Gastrocnemius medialis (tissue), 4 donors: ENCODE data around the gene TOMM22. TPM values are rescaled to one million over a fixed set of nuclear protein-coding genes. Genes with fewer than 3 reads are reported as not detected.

Experiments
- ATAC-seq, 2 donors: fragments of 150-250 bp; one replicate each; pipeline ENCODE4 v1.9.1; 2016
- DNase-seq, 2 donors: peaks; one replicate each; pipeline ENCODE4 v3.0.0-alpha.2; 2019
- H3K27ac ChIP-seq, 4 donors: fragments of 200-600 bp; sonication (generic); 1 replicate in 1 of 4; 2 replicates in 3 of 4; pipeline ENCODE4 v1.5.1; 2016 to 2018; ENCODE audit warnings: mild to moderate bottlenecking in 2 of 4, moderate library complexity in 1 of 4
- H3K27me3 ChIP-seq, 3 donors: fragments of 200-600 bp; sonication (generic) in 2 of 3; 1 replicate in 1 of 3; 2 replicates in 2 of 3; pipeline versions ENCODE4 v1.5.1 to v1.6.0; 2016 to 2019; ENCODE audit warnings: mild to moderate bottlenecking in 1 of 3, moderate library complexity in 1 of 3
- H3K36me3 ChIP-seq, 2 donors: fragments of 200-600 bp; sonication (generic) in 1 of 2; one replicate each; pipeline ENCODE4 v1.5.1; 2017 to 2018
- H3K4me1 ChIP-seq, 2 donors: fragments of 200-600 bp; sonication (generic) in 1 of 2; one replicate each; pipeline ENCODE4 v1.5.1; 2016 to 2017; ENCODE audit warnings: mild to moderate bottlenecking in 2 of 2
- H3K4me3 ChIP-seq, 4 donors: fragments of 200-600 bp; sonication (generic) in 3 of 4; 1 replicate in 1 of 4; 2 replicates in 3 of 4; pipeline ENCODE4 v1.5.1; 2016 to 2019; ENCODE audit warnings: mild to moderate bottlenecking in 2 of 4
- H3K9me3 ChIP-seq, 3 donors: fragments of 200-600 bp; sonication (generic) in 2 of 3; 1 replicate in 1 of 3; 2 replicates in 2 of 3; pipeline ENCODE4 v1.5.1; 2016 to 2019
- POLR2A ChIP-seq, 2 donors: fragments of 450-650 bp; IDR thresholded peaks; one replicate each; pipeline ENCODE4 v1.6.1; 2017; ENCODE audit warnings: antibody characterized with exemption in 2 of 2, mild to moderate bottlenecking in 2 of 2, moderate library complexity in 2 of 2
- in situ Hi-C, 4 donors: fragments of 200-750 bp; cut with MboI; loops; one replicate each; pipeline versions ENCODE4 v1.15.0 to v1.8.0; 2017; ENCODE audit warnings: low sequenced_read_pairs in 4 of 4
- intact Hi-C: fragments of 100-400 bp; cut with DNase I; formaldehyde crosslinking; loops from one replicate; pipeline ENCODE4 v1.15.1; 2023; ENCODE audit warnings: low total_unique reads
- total RNA-seq, 4 donors: library from RNA; depleted of rRNA; stranded (reverse); fragments of >200 nt; gene quantifications; one replicate each; pipeline versions ENCODE4 v1.1.0 to v1.2.3, GENCODE V29; 2016
- TF ChIP-seq, protein P1 (sequence below), 5 experiments: fragments of 450-650 bp in 3 of 5; fragments of 200-600 bp in 2 of 5; sonication (generic) in 2 of 5; IDR thresholded peaks in 4 of 5; conservative IDR thresholded peaks in 1 of 5; 1 replicate in 4 of 5; 2 replicates in 1 of 5; pipeline ENCODE4 v1.5.1; 2016 to 2019; ENCODE audit warnings: antibody characterized with exemption in 5 of 5, mild to moderate bottlenecking in 3 of 5, moderate library complexity in 3 of 5

Gene TOMM22
- total RNA-seq, 4 donors from 2014 or later, result 37.1 to 47.1 (median 46.3) TPM

DNA sequence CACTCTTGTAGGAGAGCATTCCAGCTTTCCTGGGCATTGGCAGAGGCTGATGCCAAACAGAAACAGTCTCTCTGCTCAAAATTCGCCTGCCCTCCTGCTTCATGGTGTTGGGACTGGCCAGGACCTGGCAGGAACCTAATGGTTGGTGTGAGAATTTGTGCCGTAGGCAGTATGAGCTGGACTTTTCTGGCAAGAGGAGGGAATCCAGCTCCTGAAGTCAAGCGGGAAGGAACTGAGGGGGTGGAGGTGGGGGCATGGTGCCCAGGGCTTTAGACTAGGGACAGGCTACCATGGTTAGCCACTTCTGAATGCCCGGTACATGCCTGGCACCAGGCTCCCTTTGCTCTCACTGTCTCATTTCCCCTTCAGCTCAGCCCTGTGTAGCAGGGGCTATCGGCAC lies 6.9 kb upstream of the TOMM22 start:
- DNase-seq (no peak), ATAC-seq (no peak)
- intact Hi-C loops, result no loop called here
- TF ChIP-seq POLR2A (IDR thresholded peaks at IDR 0.05), result no peak
- TF ChIP-seq, protein P1, sequence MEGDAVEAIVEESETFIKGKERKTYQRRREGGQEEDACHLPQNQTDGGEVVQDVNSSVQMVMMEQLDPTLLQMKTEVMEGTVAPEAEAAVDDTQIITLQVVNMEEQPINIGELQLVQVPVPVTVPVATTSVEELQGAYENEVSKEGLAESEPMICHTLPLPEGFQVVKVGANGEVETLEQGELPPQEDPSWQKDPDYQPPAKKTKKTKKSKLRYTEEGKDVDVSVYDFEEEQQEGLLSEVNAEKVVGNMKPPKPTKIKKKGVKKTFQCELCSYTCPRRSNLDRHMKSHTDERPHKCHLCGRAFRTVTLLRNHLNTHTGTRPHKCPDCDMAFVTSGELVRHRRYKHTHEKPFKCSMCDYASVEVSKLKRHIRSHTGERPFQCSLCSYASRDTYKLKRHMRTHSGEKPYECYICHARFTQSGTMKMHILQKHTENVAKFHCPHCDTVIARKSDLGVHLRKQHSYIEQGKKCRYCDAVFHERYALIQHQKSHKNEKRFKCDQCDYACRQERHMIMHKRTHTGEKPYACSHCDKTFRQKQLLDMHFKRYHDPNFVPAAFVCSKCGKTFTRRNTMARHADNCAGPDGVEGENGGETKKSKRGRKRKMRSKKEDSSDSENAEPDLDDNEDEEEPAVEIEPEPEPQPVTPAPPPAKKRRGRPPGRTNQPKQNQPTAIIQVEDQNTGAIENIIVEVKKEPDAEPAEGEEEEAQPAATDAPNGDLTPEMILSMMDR (IDR thresholded peaks at IDR 0.05 in 4 of 5, conservative IDR thresholded peaks at IDR 0.05 in 1 of 5), result no peak
- no peak overlapping the region for H3K4me3 ChIP-seq
- no peaks in the 10 kb centered on the region for H3K9me3 ChIP-seq
- H3K27ac ChIP-seq, result no peak overlapping the region
- H3K36me3 ChIP-seq, result peaks cover 0 to 30% of the 10 kb centered on the region in 2 donors
- H3K27me3 ChIP-seq, result no peaks in the 10 kb centered on the region
- no peaks in the 10 kb centered on the region for H3K4me1 ChIP-seq
- in situ Hi-C loops, result no loop called here

DNA sequence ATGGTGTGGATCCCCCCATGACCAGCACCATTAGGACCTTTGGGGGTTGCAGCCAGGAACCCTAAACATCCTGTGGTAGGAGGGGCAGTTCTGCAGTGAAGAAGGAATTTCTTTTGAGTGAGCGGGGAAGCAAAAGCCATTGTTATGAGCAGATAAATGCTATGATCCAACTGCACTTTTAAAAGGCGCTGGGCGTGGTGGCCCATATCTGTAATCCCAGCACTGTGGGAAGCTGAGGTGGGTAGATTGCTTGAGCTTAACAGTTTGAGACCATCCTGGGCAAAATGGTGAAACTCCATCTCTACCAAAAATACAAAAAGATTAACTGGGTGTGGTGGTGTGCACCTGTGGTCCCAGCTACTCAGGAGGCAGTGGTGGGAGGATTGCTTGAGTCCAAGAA lies 5.9 kb upstream of the TOMM22 start:
- no peak overlapping the region for H3K27ac ChIP-seq
- TF ChIP-seq, protein P1 (IDR thresholded peaks at IDR 0.05 in 4 of 5, conservative IDR thresholded peaks at IDR 0.05 in 1 of 5), result no peak
- no peak for TF ChIP-seq POLR2A (IDR thresholded peaks at IDR 0.05)
- H3K36me3 ChIP-seq, result peaks cover 0 to 25% of the 10 kb centered on the region in 2 donors
- no peaks in the 10 kb centered on the region for H3K4me1 ChIP-seq
- in situ Hi-C loops (no loop called here), intact Hi-C loops (no loop called here)
- ATAC-seq, result no peak
- no peaks in the 10 kb centered on the region for H3K27me3 ChIP-seq
- no peak overlapping the region for H3K4me3 ChIP-seq
- no peak for DNase-seq
- no peaks in the 10 kb centered on the region for H3K9me3 ChIP-seq

DNA sequence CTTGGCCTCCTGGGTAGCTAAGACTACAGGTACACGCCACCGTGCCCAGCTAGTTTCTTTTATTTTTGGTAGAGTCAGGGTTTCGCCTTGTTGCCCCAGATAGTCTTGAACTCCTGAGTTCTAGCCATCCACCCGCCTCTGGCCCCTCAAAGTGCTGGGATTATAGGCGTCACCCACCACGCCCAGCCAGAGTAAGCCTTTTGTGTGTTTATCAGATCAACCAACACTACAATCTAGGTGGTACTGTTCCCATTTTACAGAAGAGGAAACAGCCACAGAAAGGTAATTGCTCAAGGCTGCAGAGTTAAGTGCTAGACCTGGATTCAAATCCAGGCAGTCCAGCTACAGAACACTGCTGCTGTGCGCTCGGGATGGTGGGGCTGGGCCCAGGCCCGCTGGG lies 3.1 kb downstream of the TOMM22 start:
- Histone ChIP-seq H3K4me3 (no peak overlapping the region), H3K36me3 (peaks cover 7 to 68% of the 10 kb centered on the region in 2 donors), H3K4me1 (peaks cover 6 to 13% of the 10 kb centered on the region in 2 donors), H3K27me3 (no peaks in the 10 kb centered on the region), H3K27ac (no peak overlapping the region), H3K9me3 (no peaks in the 10 kb centered on the region)
- in situ Hi-C loops (no loop called here), intact Hi-C loops (loop anchor here (10.0 kb wide), 1 partner anchor 190 kb away; no protein-coding TSS in a partner anchor)
- TF ChIP-seq, protein P1 (IDR thresholded peaks at IDR 0.05 in 4 of 5, conservative IDR thresholded peaks at IDR 0.05 in 1 of 5), result no peak
- TF ChIP-seq POLR2A (IDR thresholded peaks at IDR 0.05), result no peak
- ATAC-seq (no peak), DNase-seq (no peak)

DNA sequence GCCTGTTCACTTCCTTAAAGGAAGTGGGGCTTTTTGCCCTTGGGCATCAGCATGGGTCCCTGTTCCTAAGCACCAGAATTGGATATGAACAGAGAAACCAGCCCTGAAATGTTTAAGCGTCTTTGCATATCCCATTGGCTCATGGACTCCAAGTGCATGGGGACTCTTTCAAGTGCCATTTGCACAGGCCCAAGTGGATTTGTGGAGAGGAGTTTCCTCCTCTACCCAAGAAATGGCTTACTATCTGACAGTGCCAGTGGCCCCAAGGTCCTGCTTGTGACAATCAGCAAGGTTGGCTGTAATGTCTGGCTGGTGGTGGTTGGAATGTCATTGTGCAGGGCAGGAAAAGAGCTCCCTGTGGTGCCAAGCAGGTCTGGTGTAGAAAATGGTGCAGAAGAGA lies 4.0 kb downstream of the TOMM22 start:
- no peaks in the 10 kb centered on the region for H3K27me3 ChIP-seq
- intact Hi-C loops, result loop anchor here (10.0 kb wide), 1 partner anchor 191 kb away; no protein-coding TSS in a partner anchor
- no peak overlapping the region for H3K27ac ChIP-seq
- no peak overlapping the region for H3K4me3 ChIP-seq
- no peak for TF ChIP-seq POLR2A (IDR thresholded peaks at IDR 0.05)
- TF ChIP-seq, protein P1 (IDR thresholded peaks at IDR 0.05 in 4 of 5, conservative IDR thresholded peaks at IDR 0.05 in 1 of 5), result no peak
- H3K36me3 ChIP-seq, result peaks cover 7 to 68% of the 10 kb centered on the region in 2 donors
- H3K4me1 ChIP-seq, result peaks cover 6 to 13% of the 10 kb centered on the region in 2 donors
- no peaks in the 10 kb centered on the region for H3K9me3 ChIP-seq
- ATAC-seq, result no peak
- no peak for DNase-seq
- in situ Hi-C loops, result no loop called here

DNA sequence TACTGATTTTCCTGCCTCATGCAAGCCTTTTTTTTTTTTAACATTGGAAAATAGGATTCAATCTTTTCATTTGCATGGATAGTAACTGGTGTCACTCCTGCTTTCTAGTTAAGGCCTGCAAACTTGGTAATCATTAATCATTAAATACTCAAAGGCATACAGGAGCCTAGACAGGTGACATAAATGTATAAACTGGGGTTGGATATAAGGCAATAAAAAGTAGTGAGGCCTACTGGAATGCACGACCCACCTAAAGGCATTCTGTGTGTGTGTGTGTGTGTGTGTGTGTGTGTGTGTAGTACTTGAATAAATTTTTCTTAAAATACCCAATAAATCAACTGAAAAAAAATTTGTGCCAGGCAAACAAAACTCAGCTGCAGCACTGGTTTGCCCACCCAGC lies 7.9 kb downstream of the TOMM22 start:
- H3K27me3 ChIP-seq, result no peaks in the 10 kb centered on the region
- intact Hi-C loops, result loop anchor here (10.0 kb wide), 1 partner anchor 195 kb away; no protein-coding TSS in a partner anchor
- H3K4me1 ChIP-seq, result no peaks in the 10 kb centered on the region
- TF ChIP-seq, protein P1 (IDR thresholded peaks at IDR 0.05 in 4 of 5, conservative IDR thresholded peaks at IDR 0.05 in 1 of 5), result no peak
- no peak for TF ChIP-seq POLR2A (IDR thresholded peaks at IDR 0.05)
- in situ Hi-C loops, result no loop called here
- ATAC-seq (no peak), DNase-seq (no peak)
- no peak overlapping the region for H3K27ac ChIP-seq
- peaks cover 7 to 46% of the 10 kb centered on the region in 2 donors for H3K36me3 ChIP-seq
- no peak overlapping the region for H3K4me3 ChIP-seq
- no peaks in the 10 kb centered on the region for H3K9me3 ChIP-seq
